ENCODE measurements around the gene YWHAH.

The YWHAH gene

GRCh38 chr22:31995807-31996206 lies 51.5 kb downstream of the YWHAH start:
- TF ChIP-seq CTCF (IDR thresholded peaks at IDR 0.05; ENCODE audit: low read depth, low read length), result no peak
- DNase-seq (ENCODE audit: extremely low read depth, low read depth), result no peak

GRCh38 chr22:31998784-31999385 lies 54.5 kb downstream of the YWHAH start:
- TF ChIP-seq CTCF (IDR thresholded peaks at IDR 0.05; ENCODE audit: low read depth, low read length), result no peak
- DNase-seq (ENCODE audit: extremely low read depth, low read depth), result no peak

- TF ChIP-seq CTCF (IDR thresholded peaks at IDR 0.05; ENCODE audit: low read depth, low read length), result no peak
- no peak for DNase-seq (ENCODE audit: extremely low read depth, low read depth)
Observed at GRCh38 chr22:32000181-32000580, 55.8 kb downstream of the YWHAH start.

- TF ChIP-seq CTCF (IDR thresholded peaks at IDR 0.05; ENCODE audit: low read depth, low read length), result no peak
- DNase-seq (ENCODE audit: extremely low read depth, low read depth), result no peak
Observed at GRCh38 chr22:32005453-32005852, 61.1 kb downstream of the YWHAH start.
